ENCODE data around the gene CHST2. TPM values are rescaled to one million over a fixed set of nuclear protein-coding genes. Genes with fewer than 3 reads are reported as not detected.

The CHST2 gene
- total RNA-seq, 1 experiment from 2014 or later, result 0.38 TPM

DNA sequence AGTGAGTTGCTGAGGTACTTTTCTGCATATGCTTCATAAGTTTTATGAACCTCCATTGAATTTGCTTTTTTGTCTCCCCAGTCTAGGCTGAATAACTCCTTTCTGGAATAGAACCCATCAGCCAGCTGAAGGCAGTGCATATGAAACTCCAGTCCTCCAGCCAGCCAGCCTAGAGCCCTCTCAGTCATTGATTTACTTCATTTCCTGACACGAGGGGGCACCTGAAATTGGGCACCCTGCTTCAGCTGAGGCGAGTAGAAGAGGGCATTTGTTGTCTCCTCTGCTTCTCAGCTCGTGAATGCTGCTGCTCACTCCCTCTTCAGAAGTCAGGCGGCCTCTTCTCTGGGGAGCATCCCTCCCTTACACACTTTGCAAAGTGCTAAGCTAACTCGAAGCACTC is 32.5 kb downstream of the CHST2 start:
- peaks cover 51% of the 10 kb centered on the region for H3K27me3 Mint-ChIP-seq (ENCODE audit: unreplicated experiment)
- H3K27ac Mint-ChIP-seq (ENCODE audit: unreplicated experiment), result no peak overlapping the region
- H3K36me3 Mint-ChIP-seq (ENCODE audit: insufficient read depth, unreplicated experiment), result no peaks in the 10 kb centered on the region
- no peak for DNase-seq
- no peak overlapping the region for H3K4me3 Mint-ChIP-seq (ENCODE audit: low read depth, unreplicated experiment)
- TF ChIP-seq, protein P1, sequence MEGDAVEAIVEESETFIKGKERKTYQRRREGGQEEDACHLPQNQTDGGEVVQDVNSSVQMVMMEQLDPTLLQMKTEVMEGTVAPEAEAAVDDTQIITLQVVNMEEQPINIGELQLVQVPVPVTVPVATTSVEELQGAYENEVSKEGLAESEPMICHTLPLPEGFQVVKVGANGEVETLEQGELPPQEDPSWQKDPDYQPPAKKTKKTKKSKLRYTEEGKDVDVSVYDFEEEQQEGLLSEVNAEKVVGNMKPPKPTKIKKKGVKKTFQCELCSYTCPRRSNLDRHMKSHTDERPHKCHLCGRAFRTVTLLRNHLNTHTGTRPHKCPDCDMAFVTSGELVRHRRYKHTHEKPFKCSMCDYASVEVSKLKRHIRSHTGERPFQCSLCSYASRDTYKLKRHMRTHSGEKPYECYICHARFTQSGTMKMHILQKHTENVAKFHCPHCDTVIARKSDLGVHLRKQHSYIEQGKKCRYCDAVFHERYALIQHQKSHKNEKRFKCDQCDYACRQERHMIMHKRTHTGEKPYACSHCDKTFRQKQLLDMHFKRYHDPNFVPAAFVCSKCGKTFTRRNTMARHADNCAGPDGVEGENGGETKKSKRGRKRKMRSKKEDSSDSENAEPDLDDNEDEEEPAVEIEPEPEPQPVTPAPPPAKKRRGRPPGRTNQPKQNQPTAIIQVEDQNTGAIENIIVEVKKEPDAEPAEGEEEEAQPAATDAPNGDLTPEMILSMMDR (IDR thresholded peaks at IDR 0.05; ENCODE audit: unreplicated experiment), result no peak
- no peaks in the 10 kb centered on the region for H3K4me1 Mint-ChIP-seq (ENCODE audit: low read depth, unreplicated experiment)
- intact Hi-C loops (cut with micrococcal nuclease; ENCODE audit: unreplicated experiment), result no loop called here
- no peaks in the 10 kb centered on the region for H3K9me3 Mint-ChIP-seq (ENCODE audit: low read depth, unreplicated experiment)
- CTCF ChIA-PET, result no interaction called here
- BruUV-seq (replicated peaks), result no TSS peak

DNA sequence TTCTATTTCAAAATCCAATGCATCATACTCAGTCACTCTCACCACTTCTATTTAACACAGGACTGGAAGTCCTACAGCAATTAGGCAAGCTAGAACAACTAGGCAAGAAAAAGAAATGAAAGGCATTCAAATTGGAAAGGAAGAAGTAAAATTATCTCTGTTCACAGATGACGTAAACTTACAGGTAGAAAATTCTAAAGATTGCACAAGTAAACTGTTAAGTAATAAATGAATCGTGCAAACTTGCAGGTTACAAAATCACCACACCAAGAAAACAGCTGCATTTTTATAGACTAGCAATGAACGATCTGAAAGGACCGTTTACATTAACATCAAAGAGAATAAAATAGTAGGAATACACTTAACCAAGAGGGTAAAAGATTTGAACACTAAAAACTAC is 36.2 kb downstream of the CHST2 start:
- TF ChIP-seq, protein P1 (IDR thresholded peaks at IDR 0.05; ENCODE audit: unreplicated experiment), result no peak
- CTCF ChIA-PET, result interaction anchor here (0.9 kb wide), 1 partner anchor 597 kb away, joined by 3 read pairs; no protein-coding TSS in a partner anchor
- intact Hi-C loops (cut with micrococcal nuclease; ENCODE audit: unreplicated experiment), result no loop called here
- no peaks in the 10 kb centered on the region for H3K4me1 Mint-ChIP-seq (ENCODE audit: low read depth, unreplicated experiment)
- no peaks in the 10 kb centered on the region for H3K36me3 Mint-ChIP-seq (ENCODE audit: insufficient read depth, unreplicated experiment)
- no TSS peak for BruUV-seq (replicated peaks)
- no peaks in the 10 kb centered on the region for H3K9me3 Mint-ChIP-seq (ENCODE audit: low read depth, unreplicated experiment)
- H3K27me3 Mint-ChIP-seq (ENCODE audit: unreplicated experiment), result peaks cover 46% of the 10 kb centered on the region
- no peak overlapping the region for H3K4me3 Mint-ChIP-seq (ENCODE audit: low read depth, unreplicated experiment)
- H3K27ac Mint-ChIP-seq (ENCODE audit: unreplicated experiment), result no peak overlapping the region
- DNase-seq, result no peak

- H3K9me3 Mint-ChIP-seq (ENCODE audit: low read depth, unreplicated experiment), result no peaks in the 10 kb centered on the region
- TF ChIP-seq, protein P1 (IDR thresholded peaks at IDR 0.05; ENCODE audit: unreplicated experiment), result no peak
- H3K36me3 Mint-ChIP-seq (ENCODE audit: insufficient read depth, unreplicated experiment), result no peaks in the 10 kb centered on the region
- no peak overlapping the region for H3K4me3 Mint-ChIP-seq (ENCODE audit: low read depth, unreplicated experiment)
- H3K27ac Mint-ChIP-seq (ENCODE audit: unreplicated experiment), result no peak overlapping the region
- peaks cover 45% of the 10 kb centered on the region for H3K27me3 Mint-ChIP-seq (ENCODE audit: unreplicated experiment)
- CTCF ChIA-PET, result no interaction called here
- intact Hi-C loops (cut with micrococcal nuclease; ENCODE audit: unreplicated experiment), result no loop called here
- DNase-seq, result no peak
- H3K4me1 Mint-ChIP-seq (ENCODE audit: low read depth, unreplicated experiment), result no peaks in the 10 kb centered on the region
- BruUV-seq (replicated peaks), result no TSS peak
These were observed 38.7 kb downstream of the CHST2 start for GRCh38 chr3:143158014-143158988.

- CTCF ChIA-PET, result no interaction called here
These were observed 40.9 kb downstream of the CHST2 start for GRCh38 chr3:143160437-143160836.

More at GRCh38 chr3:143160437-143160836, 40.9 kb downstream of the CHST2 start:
- no peaks in the 10 kb centered on the region for H3K4me1 Mint-ChIP-seq (ENCODE audit: low read depth, unreplicated experiment)
- TF ChIP-seq, protein P1 (IDR thresholded peaks at IDR 0.05; ENCODE audit: unreplicated experiment), result no peak
- peaks cover 63% of the 10 kb centered on the region for H3K27me3 Mint-ChIP-seq (ENCODE audit: unreplicated experiment)
- intact Hi-C loops (cut with micrococcal nuclease; ENCODE audit: unreplicated experiment), result no loop called here
- no peak overlapping the region for H3K4me3 Mint-ChIP-seq (ENCODE audit: low read depth, unreplicated experiment)
- DNase-seq, result no peak
- no peak overlapping the region for H3K27ac Mint-ChIP-seq (ENCODE audit: unreplicated experiment)
- no TSS peak for BruUV-seq (replicated peaks)
- H3K36me3 Mint-ChIP-seq (ENCODE audit: insufficient read depth, unreplicated experiment), result no peaks in the 10 kb centered on the region
- no peaks in the 10 kb centered on the region for H3K9me3 Mint-ChIP-seq (ENCODE audit: low read depth, unreplicated experiment)

Data from Calu3 (cell line).